GM18951 (cell line): ENCODE results near the gene OOSP4A.

ENCODE experiments used
- POLR2A ChIP-seq: IDR thresholded peaks from 4 replicates; pipeline ENCODE4 v1.6.1; 2011; ENCODE audit warnings: mild to moderate bottlenecking; ENCODE audit not compliant: insufficient read length, insufficient read depth; ENCODE audit errors: extremely low read depth
- in situ Hi-C: fragments of 300-500 bp; cut with MboI; formaldehyde crosslinking; loops from one replicate; pipeline ENCODE4 v1.12.0; 2022; ENCODE audit warnings: low sequenced_read_pairs, mixed read lengths, inconsistent platforms; ENCODE audit not compliant: unreplicated experiment

OOSP4A gene

DNA sequence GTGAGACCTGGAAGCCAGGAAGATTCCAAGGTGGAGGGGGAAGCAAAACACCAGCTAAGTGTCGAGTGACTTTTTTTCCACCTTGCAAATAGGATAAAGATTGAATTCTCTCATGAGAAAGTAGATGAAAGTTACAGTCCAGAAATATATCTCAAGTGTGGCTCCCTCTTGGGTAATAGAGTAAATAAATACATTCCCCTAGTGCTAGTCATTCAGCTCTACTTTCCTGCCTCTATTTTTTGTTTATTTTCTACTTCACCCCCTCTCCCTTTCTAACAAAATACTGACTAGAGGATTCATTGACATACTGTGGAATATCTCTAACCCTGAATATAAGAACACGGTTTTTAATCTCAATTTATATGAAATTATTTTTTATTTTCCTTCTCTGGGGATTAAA lies 34.0 kb downstream of the OOSP4A start:
- no peak for TF ChIP-seq POLR2A
- in situ Hi-C loops, result no loop called here

DNA sequence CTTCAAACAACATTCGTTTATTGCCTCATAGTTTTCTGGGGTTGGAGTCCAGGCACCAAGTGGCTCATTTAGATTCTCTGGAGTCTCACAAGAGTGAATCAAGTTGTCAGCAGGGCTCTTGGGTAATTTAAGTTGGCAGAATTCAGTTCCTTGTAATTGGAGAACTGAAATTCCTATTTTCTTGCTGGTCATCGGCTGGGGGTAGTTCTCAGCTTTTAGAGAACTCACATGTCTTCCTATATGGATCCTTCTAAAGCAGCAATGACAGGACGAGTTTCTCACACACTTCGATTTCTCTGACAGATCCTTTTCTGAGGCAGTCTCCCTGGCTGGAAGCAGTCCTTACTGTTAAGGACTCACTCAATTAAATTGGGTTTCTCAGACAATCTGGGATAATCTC lies 35.9 kb downstream of the OOSP4A start:
- in situ Hi-C loops, result no loop called here
- TF ChIP-seq POLR2A, result no peak

GRCh38 chr11:60003729-60004128 lies 39.9 kb downstream of the OOSP4A start:
- in situ Hi-C loops, result no loop called here
- no peak for TF ChIP-seq POLR2A

DNA sequence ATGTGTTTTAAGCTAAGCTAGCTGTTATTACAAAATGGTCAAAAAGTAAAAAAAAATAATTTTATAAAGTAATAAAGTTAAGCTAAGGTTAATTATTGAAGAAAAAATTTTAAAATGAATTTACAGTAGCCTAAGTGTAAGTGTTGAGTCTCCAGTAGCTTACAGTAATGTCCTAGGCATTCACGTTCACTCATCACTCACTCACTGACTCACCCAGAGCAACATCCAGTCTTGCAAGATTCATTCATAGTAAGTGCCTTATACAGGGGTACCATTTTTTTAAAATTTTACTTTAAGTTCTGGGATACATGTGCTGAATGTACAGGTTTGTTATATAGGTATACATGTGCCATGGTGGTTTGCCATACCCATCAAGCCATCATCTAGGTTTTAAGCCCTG lies 41.5 kb downstream of the OOSP4A start:
- TF ChIP-seq POLR2A, result no peak
- in situ Hi-C loops, result no loop called here

DNA sequence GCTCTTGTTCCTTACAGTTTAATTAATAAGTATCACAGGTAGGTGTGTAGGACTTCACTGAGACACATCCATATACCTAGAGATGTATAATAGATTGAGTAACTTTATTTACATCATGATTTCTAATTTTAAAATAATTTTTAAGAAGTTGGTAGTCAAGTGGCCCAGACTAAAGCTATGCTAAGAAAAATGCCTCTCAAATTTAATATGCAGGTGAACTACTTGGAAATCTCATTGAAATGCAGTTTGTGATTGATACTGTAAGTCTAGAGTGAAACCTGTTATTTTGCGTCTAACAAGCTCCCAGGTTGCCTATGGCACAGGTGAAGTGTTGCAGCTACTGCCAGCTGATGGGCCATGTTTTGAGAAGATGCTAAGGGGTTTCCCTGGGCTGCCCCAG lies 53.0 kb downstream of the OOSP4A start, which contains the start of gene OOSP4B:
Gene OOSP4B, plus strand, starts transcription at position 301 of the 400 bp plus-strand sequence.
- TF ChIP-seq POLR2A, result no peak
- in situ Hi-C loops, result no loop called here

GRCh38 chr11:60018058-60018457 lies 54.2 kb downstream of the OOSP4A start:
- TF ChIP-seq POLR2A, result no peak
- in situ Hi-C loops, result no loop called here
